Measurements from ENCODE around the gene ABCF2.

- TF ChIP-seq CTCF (conservative IDR thresholded peaks at IDR 0.05; ENCODE audit: low read depth, low read length): no peak
- no peak for TF ChIP-seq EZH2 (IDR thresholded peaks at IDR 0.05; ENCODE audit: borderline replicate concordance, low read depth, low read length, poor library complexity, severe bottlenecking)
Measured at GRCh38 chr7:151239837-151240459, 12.9 kb upstream of the ABCF2 start.

Measured in A673 (cell line).